ENCODE data around the gene UPK2.

The UPK2 gene

DNA sequence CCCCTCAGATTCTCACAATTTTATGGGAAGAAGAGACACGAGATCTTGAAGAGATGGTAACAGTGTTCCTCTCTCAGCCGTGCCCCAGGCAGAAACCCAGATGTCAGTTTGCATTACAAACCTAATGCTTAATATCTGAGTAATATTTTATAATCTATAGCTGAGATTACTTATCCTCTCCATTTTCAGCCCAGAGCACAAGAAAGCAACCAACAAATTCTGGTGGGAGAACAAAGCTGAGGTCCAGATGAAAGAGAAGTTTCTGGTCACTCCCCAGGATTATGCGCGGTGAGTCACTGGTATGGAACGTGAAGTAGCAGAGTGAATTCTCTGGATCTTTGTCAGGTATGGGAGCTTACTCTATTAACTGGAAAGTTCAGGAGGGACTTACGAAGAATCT is 42.7 kb downstream of the UPK2 start:
- WGBS: 19% methylated on average over 4 of the region's 6 CpGs
- H3K9ac ChIP-seq (ENCODE audit: low read depth, low read length): peak overlapping the region; percentile 90
- peaks cover 6% of the 10 kb centered on the region for H3K4me1 ChIP-seq (ENCODE audit: insufficient read depth, low read length)
- H3K36me3 ChIP-seq (ENCODE audit: insufficient read depth, low read length): peaks cover 51% of the 10 kb centered on the region
- peak overlapping the region; percentile 96 for H3K4me3 ChIP-seq (ENCODE audit: low read length)
- H3K27me3 ChIP-seq (ENCODE audit: insufficient read depth, low read length): no peaks in the 10 kb centered on the region
- no peaks in the 10 kb centered on the region for H3K9me3 ChIP-seq (ENCODE audit: insufficient read depth, low read depth, low read length)
- peak overlapping the region; percentile 86 for H3K27ac ChIP-seq (ENCODE audit: low read depth, low read length)

DNA sequence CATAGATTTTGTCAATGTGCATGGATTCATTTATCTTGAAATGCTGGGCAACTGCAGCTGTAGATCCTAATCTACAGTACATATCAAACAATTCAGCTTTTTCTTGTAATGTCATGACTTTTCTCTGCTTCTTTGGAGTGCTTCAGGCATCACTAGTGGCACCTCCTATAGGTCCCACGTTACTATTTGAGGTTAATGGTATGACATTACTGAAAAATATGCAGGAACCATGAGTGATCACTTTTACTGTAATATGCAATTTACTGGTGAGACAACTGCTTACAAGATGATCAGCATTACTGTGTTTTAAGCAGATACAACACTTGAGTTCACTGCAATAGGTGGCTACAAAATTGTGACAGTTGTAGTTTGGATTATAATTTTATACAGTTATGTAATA is 44.8 kb downstream of the UPK2 start:
- Histone ChIP-seq H3K9ac (ENCODE audit: low read depth, low read length) (no peak overlapping the region), H3K27ac (ENCODE audit: low read depth, low read length) (no peak overlapping the region), H3K27me3 (ENCODE audit: insufficient read depth, low read length) (no peaks in the 10 kb centered on the region), H3K4me1 (ENCODE audit: insufficient read depth, low read length) (peaks cover 6% of the 10 kb centered on the region), H3K4me3 (ENCODE audit: low read length) (no peak overlapping the region), H3K9me3 (ENCODE audit: insufficient read depth, low read depth, low read length) (no peaks in the 10 kb centered on the region), H3K36me3 (ENCODE audit: insufficient read depth, low read length) (peaks cover 65% of the 10 kb centered on the region)
- WGBS: 91% methylated on average over 1 of the region's 1 CpG

DNA sequence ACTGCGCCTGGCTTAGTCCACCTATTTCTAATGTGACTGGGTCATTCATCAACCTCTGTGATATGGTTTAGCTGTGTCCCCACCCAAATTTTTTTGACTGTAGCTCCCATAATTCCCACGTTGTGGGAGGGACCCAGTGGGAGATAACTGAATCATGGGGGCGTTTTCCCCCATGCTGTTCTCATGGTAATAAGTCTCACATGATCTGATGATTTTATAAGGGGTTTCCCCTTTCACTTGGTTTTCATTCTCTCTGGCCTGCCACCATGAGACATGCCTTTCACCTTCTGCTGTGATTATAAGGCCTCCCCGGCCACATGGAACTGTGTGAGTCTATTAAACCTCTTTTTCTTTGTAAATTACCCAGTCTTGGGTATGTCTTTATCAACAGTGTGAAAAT is 50.6 kb downstream of the UPK2 start:
- Histone ChIP-seq H3K4me1 (ENCODE audit: insufficient read depth, low read length) (no peaks in the 10 kb centered on the region), H3K4me3 (ENCODE audit: low read length) (no peak overlapping the region), H3K27me3 (ENCODE audit: insufficient read depth, low read length) (no peaks in the 10 kb centered on the region), H3K36me3 (ENCODE audit: insufficient read depth, low read length) (peaks cover 86% of the 10 kb centered on the region), H3K27ac (ENCODE audit: low read depth, low read length) (no peak overlapping the region), H3K9me3 (ENCODE audit: insufficient read depth, low read depth, low read length) (no peaks in the 10 kb centered on the region), H3K9ac (ENCODE audit: low read depth, low read length) (no peak overlapping the region)
- WGBS: 92% methylated on average over 3 of the region's 4 CpGs

All from HUES64 (cell line).